ENCODE measurements around the gene TOGARAM1. TPM values are rescaled to one million over a fixed set of nuclear protein-coding genes. Genes with fewer than 3 reads are reported as not detected.

The TOGARAM1 gene
- total RNA-seq, 1 experiment from 2014 or later: 6.3 TPM

DNA sequence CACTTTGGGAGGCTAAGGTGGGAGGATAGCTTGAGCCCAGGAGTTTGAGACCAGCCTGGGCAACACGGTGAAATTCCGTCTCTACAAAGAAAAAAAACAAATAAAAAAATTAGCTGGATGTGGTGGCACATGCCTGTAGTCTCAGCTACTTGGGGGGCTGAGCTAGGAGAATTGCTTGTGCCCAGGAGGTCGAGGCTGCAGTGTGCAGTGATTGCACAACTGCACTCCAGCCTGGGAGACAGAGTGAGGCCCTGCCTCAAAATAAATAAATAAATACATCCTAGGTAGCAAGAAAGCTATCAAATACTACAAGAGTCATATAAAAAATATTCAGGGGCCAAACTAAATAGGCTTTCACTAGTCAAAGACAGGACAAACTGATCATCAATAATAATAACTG is 6.5 kb upstream of the TOGARAM1 start:
- H3K4me3 ChIP-seq (ENCODE audit: low read length): no peak overlapping the region
- ChIA-PET POLR2A (ENCODE audit: unreplicated experiment) (no interaction called here), CTCF (no interaction called here)
- BruUV-seq (replicated peaks): no TSS peak
- no peaks in the 10 kb centered on the region for H3K36me3 ChIP-seq (ENCODE audit: low read depth, low read length)
- H3K9me3 ChIP-seq (ENCODE audit: low read length): no peaks in the 10 kb centered on the region
- H3K27ac ChIP-seq (ENCODE audit: low read length): no peak overlapping the region
- no peaks in the 10 kb centered on the region for H3K27me3 ChIP-seq (ENCODE audit: low read length)
- 0 out of 2 replicates have a peak, but pooled peaks cover 10% of the 10 kb centered on the region for H4K20me1 ChIP-seq (ENCODE audit: low read length)
- H2AFZ ChIP-seq (ENCODE audit: low read length): no peak overlapping the region
- intact Hi-C loops (cut with micrococcal nuclease): no loop called here
- no peaks in the 10 kb centered on the region for H3K9me2 ChIP-seq (replicated peaks; ENCODE audit: low read length)
- H3K4me2 ChIP-seq (ENCODE audit: low read length): no peak overlapping the region
- H3K79me2 ChIP-seq (ENCODE audit: low read length): peaks cover 59% of the 10 kb centered on the region
- TF ChIP-seq, protein P1, sequence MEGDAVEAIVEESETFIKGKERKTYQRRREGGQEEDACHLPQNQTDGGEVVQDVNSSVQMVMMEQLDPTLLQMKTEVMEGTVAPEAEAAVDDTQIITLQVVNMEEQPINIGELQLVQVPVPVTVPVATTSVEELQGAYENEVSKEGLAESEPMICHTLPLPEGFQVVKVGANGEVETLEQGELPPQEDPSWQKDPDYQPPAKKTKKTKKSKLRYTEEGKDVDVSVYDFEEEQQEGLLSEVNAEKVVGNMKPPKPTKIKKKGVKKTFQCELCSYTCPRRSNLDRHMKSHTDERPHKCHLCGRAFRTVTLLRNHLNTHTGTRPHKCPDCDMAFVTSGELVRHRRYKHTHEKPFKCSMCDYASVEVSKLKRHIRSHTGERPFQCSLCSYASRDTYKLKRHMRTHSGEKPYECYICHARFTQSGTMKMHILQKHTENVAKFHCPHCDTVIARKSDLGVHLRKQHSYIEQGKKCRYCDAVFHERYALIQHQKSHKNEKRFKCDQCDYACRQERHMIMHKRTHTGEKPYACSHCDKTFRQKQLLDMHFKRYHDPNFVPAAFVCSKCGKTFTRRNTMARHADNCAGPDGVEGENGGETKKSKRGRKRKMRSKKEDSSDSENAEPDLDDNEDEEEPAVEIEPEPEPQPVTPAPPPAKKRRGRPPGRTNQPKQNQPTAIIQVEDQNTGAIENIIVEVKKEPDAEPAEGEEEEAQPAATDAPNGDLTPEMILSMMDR (conservative IDR thresholded peaks at IDR 0.05; ENCODE audit: low read depth, low read length): no peak
- H3K9ac ChIP-seq (ENCODE audit: low read length): no peak overlapping the region
- H3F3A ChIP-seq (ENCODE audit: low read length, unreplicated experiment): no peaks in the 10 kb centered on the region
- peaks cover 23% of the 10 kb centered on the region for H3K4me1 ChIP-seq (ENCODE audit: insufficient read depth, low read length)
- ATAC-seq: no peak
- no peak for DNase-seq

DNA sequence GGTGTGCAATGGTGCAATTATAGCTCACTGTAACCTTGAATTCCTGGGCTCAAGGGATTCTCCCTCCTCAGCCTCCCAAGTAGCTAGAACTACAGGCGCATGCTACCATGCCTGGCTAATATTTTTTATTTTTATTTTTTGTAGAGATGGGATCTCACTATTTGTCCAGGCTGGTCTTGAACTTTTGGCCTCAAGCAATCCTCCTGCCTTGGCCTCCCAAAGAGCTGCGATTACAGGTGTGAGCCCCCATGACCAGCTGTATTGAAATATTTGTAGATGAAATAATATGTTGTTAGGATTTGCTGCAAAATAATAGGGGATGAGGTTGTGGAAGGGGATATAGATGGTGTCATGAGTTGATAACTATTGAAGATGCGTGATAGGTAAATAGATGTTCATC is 5.1 kb upstream of the TOGARAM1 start:
- Histone ChIP-seq H3K36me3 (ENCODE audit: low read depth, low read length) (no peaks in the 10 kb centered on the region), H3K9me3 (ENCODE audit: low read length) (no peaks in the 10 kb centered on the region), H3K4me2 (ENCODE audit: low read length) (no peak overlapping the region), H3K4me1 (ENCODE audit: insufficient read depth, low read length) (peaks cover 23% of the 10 kb centered on the region), H3K27me3 (ENCODE audit: low read length) (no peaks in the 10 kb centered on the region), H2AFZ (ENCODE audit: low read length) (no peak overlapping the region), H3K9ac (ENCODE audit: low read length) (no peak overlapping the region), H3K79me2 (ENCODE audit: low read length) (peaks cover 69% of the 10 kb centered on the region), H3F3A (ENCODE audit: low read length, unreplicated experiment) (no peaks in the 10 kb centered on the region), H3K9me2 (replicated peaks; ENCODE audit: low read length) (no peaks in the 10 kb centered on the region), H3K27ac (ENCODE audit: low read length) (no peak overlapping the region), H4K20me1 (ENCODE audit: low read length) (0 out of 2 replicates have a peak, but pooled peaks cover 10% of the 10 kb centered on the region), H3K4me3 (ENCODE audit: low read length) (no peak overlapping the region)
- TF ChIP-seq EZH2 (IDR thresholded peaks at IDR 0.05; ENCODE audit: low read length, unreplicated experiment): no peak
- TF ChIP-seq, protein P1 (conservative IDR thresholded peaks at IDR 0.05; ENCODE audit: low read depth, low read length): no peak
- TF ChIP-seq EZH2phosphoT487 (IDR thresholded peaks at IDR 0.05; ENCODE audit: borderline replicate concordance, low read length): no peak
- no peak for DNase-seq
- ChIA-PET POLR2A (ENCODE audit: unreplicated experiment) (no interaction called here), CTCF (no interaction called here)
- BruUV-seq (replicated peaks): no TSS peak
- intact Hi-C loops (cut with micrococcal nuclease): no loop called here
- ATAC-seq: no peak

DNA sequence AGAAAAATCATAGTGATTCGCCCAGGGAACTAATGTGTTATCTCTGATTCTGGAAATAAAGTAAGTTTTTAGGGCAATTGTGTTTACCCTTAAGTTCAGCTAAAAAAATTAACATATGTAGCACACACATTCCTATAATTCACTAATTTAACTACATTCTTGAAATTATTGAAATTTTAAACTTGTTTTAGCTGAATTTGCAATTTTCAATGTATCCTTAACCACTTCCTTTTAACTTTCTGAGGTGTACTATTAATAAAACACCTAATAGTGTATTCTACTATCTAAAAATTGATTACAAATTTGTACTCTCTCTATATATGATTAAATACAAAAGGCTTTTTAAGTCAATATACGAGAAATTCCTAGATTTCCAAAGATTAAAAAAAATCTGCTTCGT is 2.5 kb upstream of the TOGARAM1 start:
- Histone ChIP-seq H3K27ac (ENCODE audit: low read length) (no peak overlapping the region), H3K36me3 (ENCODE audit: low read depth, low read length) (no peaks in the 10 kb centered on the region), H3K27me3 (ENCODE audit: low read length) (no peaks in the 10 kb centered on the region), H3K79me2 (ENCODE audit: low read length) (peaks cover 88% of the 10 kb centered on the region), H3K9me2 (replicated peaks; ENCODE audit: low read length) (no peaks in the 10 kb centered on the region), H3K4me3 (ENCODE audit: low read length) (peak overlapping the region; percentile 89), H4K20me1 (ENCODE audit: low read length) (peaks cover 30% of the 10 kb centered on the region), H3F3A (ENCODE audit: low read length, unreplicated experiment) (no peaks in the 10 kb centered on the region), H2AFZ (ENCODE audit: low read length) (no peak overlapping the region), H3K4me2 (ENCODE audit: low read length) (peak overlapping the region; percentile 81), H3K9me3 (ENCODE audit: low read length) (no peaks in the 10 kb centered on the region), H3K4me1 (ENCODE audit: insufficient read depth, low read length) (peaks cover 32% of the 10 kb centered on the region), H3K9ac (ENCODE audit: low read length) (no peak overlapping the region)
- intact Hi-C loops (cut with micrococcal nuclease): no loop called here
- ATAC-seq (no peak), DNase-seq (no peak)
- no TSS peak for BruUV-seq (replicated peaks)
- CTCF ChIA-PET: no interaction called here
- TF ChIP-seq EZH2phosphoT487 (IDR thresholded peaks at IDR 0.05; ENCODE audit: borderline replicate concordance, low read length) (no peak), EZH2 (IDR thresholded peaks at IDR 0.05; ENCODE audit: low read length, unreplicated experiment) (no peak)
- TF ChIP-seq, protein P1 (conservative IDR thresholded peaks at IDR 0.05; ENCODE audit: low read depth, low read length): no peak
- POLR2A ChIA-PET (ENCODE audit: unreplicated experiment): no interaction called here

Data from PC-3 (cell line).